GM18951 (cell line): ENCODE data around the gene GTF3C4.

Experiments
- POLR2A ChIP-seq: IDR thresholded peaks from 4 replicates; pipeline ENCODE4 v1.6.1; 2011; ENCODE audit warnings: mild to moderate bottlenecking; ENCODE audit not compliant: insufficient read length, insufficient read depth; ENCODE audit errors: extremely low read depth
- in situ Hi-C: fragments of 300-500 bp; cut with MboI; formaldehyde crosslinking; loops from one replicate; pipeline ENCODE4 v1.12.0; 2022; ENCODE audit warnings: low sequenced_read_pairs, mixed read lengths, inconsistent platforms; ENCODE audit not compliant: unreplicated experiment

The GTF3C4 gene

DNA sequence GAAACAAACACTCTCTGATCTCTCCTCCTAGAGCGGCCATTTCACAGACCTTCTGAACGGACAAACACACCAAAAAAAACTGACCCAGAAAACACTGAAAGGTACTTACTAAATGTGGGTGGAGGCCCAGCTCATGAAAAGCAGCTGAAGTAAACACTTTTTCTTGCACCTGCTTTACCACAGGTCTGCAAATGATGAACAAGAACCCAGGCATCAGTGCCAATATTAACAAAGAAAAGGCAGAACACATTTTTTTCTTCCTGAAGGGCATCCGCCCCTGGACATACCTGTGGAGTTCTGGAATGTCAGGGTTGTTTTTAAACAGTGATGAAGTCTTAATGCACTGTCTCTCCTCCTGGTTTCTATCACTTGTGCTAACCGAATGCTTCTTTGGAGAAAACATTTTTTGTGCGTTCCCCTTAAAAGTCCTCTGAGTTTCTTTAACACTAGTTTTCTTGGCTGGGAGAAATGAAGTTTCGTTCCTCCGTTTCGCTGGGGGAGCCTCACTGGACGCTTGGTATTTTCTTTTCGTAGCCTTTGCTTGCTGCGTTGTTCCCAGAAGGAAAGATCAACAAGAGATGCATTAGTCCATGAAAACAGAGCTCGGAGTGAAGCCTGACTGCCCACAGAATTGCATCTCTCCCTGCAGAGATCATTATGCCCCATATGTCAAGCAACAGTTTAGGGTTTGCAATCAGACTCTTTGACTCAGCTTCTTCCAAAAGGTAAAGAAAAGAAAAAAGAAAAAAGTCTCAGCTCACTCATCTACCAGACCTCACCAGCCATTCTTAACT is 7.9 kb upstream of the GTF3C4 start:
- TF ChIP-seq POLR2A = no peak
- in situ Hi-C loops = no loop called here

DNA sequence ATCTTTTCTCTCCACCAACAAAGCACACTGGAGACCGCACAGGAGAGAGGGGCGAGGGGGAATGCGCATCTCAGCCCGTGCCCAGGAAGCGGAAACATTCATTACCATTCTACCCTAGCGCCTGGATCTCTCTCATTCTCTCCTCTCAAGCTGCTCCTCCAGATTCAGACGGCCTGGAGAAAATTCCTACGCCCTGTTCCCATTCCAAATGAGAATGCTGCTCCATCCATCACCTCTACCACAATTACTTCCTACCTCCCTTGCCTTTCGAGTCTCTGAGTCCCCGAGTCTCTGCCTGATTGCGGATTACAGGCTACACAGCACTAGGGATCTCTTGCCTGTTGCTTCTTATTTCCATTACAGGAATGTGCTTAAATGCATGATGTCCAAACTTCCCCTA is 7.1 kb upstream of the GTF3C4 start:
- in situ Hi-C loops = no loop called here
- no peak for TF ChIP-seq POLR2A

DNA sequence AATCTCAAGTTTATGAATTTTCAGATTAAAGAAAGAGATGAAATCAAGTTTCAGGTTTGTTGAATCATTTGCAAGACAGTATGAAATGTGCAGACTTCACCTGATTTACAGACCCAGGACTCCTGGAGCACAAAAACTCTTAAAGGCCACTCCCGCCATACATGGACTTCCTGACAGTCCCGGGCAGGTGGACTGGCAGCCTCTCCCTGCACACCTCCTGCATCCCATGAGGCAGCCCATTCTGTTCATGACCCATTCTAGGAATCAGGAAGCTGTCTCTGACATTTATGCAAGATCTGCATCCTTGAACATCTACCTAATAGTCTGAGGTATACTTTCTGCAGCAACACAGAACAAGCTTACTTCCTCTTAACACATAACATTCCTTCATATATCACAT is 6.4 kb upstream of the GTF3C4 start:
- in situ Hi-C loops = no loop called here
- TF ChIP-seq POLR2A = no peak

DNA sequence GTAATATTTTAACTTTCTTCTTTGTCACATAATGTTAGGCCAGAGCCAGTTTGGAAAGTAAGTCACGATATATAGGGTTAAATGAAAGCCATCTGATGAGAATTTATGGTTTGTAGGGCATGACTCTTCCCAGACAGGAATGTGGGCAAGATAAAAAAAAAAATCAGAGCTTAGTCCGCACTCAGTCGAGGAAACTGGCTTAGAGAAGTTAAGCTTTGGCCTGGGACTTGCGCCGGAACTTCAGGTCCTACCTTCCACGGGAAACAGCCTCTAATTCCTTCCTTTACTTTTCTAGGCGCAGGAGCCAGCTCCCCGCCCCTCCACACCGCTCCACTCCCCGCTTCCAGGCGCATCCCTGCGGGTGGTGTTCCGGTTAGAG is 956 bp upstream of the GTF3C4 start:
- TF ChIP-seq POLR2A = no peak
- in situ Hi-C loops = no loop called here

DNA sequence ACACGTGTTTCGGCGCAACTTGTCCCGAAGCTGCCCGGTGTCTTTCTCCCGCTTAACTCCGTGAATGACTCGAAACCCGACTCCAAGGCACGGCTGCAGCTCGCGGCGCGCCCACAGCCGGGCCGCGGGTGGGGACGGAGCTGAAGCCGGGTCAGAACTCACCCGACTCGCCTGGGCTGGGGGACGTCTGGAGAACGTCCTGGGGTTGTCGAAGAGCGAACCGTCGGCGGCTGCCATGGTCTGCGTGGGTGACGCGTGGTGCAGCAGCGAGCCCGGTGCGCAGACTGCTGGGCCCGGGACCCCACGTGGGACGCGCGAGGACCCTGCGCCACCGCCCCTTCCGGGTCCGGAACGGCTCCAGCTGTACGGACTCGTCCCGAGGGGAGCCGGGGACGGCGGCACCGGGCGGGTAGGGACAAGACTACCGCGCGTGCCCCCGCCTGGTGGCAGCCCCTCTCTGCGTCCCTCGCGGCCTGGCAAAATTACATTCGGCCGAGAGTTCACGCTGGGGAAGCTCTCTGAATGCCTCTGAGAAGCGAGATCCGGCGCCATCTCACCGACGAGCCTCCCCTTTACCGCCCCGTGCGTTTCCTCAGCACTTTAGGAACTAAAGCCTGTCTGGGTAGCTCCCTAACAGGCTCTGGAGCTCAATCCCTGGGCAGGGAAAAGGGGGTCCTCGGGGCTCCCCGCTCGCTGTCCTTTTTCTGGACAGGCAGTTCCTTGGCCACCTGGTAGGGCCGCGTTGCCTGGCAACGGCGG is 387 bp upstream of the GTF3C4 start, which contains the start of gene DDX31:
Gene DDX31 (minus strand): TSS at position 286 of the 759 bp plus-strand sequence. CDS start 49 bp downstream, at position 237.
- in situ Hi-C loops = no loop called here
- TF ChIP-seq POLR2A = peak; percentile 82

DNA sequence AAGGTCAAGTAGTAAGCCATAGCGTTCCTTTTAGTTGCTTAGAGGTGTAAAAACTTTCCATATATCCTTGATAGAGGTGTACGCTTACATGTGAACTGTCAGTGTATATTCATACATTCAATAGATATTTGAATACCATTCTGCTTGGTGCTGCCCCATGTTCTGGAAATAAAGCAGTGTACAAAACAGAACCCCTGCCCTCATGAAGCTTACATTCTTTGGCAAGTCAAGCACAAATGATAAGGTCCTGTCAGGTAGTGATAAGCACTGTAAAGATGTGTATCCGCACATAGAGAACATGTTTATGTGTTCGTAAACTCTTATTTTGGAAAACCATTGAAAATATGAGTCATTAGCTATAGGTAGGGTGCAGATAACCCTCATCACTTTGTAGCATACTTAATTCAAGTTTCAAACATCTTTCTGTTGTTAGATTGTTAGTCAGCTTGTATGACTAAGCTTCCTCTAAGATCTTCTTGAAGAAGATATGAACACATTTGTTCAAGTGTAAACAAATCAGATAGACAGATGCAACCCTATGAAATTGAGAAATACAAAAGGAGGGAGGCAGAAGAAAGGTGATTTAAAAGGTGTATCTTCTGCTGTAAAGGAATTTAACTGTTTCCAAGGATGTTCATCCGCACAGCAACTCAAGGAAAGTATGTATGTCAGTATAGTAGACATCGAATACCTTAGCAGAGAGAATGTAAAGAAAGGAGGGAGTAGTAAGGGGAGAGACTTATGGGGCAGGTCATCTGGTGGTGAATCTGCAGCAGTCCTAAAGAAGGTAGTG is 1.6 kb downstream of the GTF3C4 start:
- TF ChIP-seq POLR2A = no peak
- in situ Hi-C loops = no loop called here

DNA sequence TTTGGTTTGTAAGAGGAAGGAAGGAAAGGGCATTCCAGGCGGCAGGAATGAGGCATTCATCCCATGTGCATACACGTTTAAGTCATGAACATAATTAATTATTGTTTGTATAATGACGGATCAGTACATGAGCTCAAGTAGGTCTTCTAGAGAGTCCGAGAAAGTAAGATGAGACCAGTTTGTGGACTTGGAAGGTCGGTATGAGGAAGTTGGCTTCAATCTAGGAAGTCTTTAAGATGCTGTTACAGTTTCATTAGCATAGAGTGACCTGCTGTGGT is 2.1 kb downstream of the GTF3C4 start:
- in situ Hi-C loops = no loop called here

GRCh38 chr9:132673355-132673754 is 3.1 kb downstream of the GTF3C4 start:
- TF ChIP-seq POLR2A = no peak

More for the DNA sequence above, 2.1 kb downstream of the GTF3C4 start:
- TF ChIP-seq POLR2A = no peak

GRCh38 chr9:132674485-132674884 is 4.2 kb downstream of the GTF3C4 start:
- TF ChIP-seq POLR2A = no peak
- in situ Hi-C loops = no loop called here

More at GRCh38 chr9:132673355-132673754, 3.1 kb downstream of the GTF3C4 start:
- in situ Hi-C loops = no loop called here

DNA sequence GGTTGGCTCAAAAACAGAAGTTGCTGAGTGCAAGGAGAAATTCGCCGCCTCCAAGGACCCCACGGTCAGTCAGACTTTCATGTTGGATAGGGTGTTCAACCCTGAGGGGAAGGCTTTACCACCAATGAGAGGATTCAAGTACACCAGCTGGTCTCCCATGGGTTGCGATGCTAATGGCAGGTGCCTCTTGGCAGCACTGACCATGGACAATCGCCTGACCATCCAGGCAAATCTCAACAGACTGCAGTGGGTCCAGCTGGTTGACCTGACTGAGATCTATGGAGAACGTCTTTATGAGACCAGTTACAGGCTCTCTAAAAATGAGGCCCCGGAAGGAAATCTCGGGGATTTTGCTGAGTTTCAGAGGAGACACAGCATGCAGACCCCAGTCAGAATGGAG is 7.7 kb downstream of the GTF3C4 start:
- TF ChIP-seq POLR2A = no peak
- in situ Hi-C loops = no loop called here

- in situ Hi-C loops = no loop called here
- TF ChIP-seq POLR2A = no peak
These were observed 9.8 kb downstream of the GTF3C4 start for GRCh38 chr9:132679946-132680625.

DNA sequence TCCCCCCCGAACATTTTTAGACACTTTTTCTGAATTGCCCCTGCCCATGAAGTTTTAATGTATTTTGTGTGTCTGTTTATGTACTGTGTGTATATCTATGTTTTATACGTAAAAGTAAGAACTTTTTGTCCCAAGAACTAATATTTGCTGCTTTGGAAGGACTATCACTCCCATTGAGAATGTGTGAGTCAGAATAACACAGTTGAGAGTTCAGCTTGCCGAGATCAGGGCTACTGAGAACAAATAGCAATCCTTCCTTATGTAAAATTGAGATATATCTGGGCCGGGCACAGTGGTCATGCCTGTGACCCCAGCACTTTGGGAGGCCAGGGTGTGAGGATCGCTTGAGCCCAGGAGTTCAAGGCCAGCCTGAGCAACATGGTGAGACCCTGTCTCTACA is 11.3 kb downstream of the GTF3C4 start:
- TF ChIP-seq POLR2A = no peak
- in situ Hi-C loops = no loop called here

DNA sequence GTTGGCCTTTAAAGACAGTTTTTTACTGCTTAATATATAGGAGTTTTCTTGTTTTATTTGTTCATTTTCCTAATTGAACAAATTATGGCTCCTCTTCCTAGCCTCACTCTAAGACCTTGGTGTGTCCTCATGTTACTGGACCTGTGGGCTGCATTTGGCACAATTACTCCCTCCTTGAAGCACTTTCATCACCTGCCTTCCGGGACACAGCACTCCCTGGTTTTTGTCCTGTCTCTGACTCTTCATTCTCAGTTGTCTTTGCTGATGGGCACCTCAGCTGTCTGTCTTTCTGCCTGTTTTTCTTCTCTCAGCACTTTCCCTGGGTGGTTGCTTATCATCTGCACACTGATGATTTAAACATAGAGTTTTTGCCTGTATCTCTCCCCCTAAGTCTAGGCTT is 13.6 kb downstream of the GTF3C4 start:
- TF ChIP-seq POLR2A = no peak

More for the DNA sequence above, 13.6 kb downstream of the GTF3C4 start:
- in situ Hi-C loops = no loop called here
